Tibial nerve (tissue), 4 donors: ENCODE measurements around the gene TOMM34.

Experiments used
- CTCF ChIP-seq, 5 experiments: fragments of 200-600 bp in 3 of 5; fragments of 450-650 bp in 2 of 5; sonication (generic) in 3 of 5; IDR thresholded peaks; one replicate each; pipeline ENCODE4 v1.5.1; 2016 to 2019; ENCODE audit warnings: antibody characterized with exemption in 5 of 5, mild to moderate bottlenecking in 3 of 5, moderate library complexity in 2 of 5
- EP300 ChIP-seq, 2 donors: sonication (generic); formaldehyde crosslinking; IDR thresholded peaks; one replicate each; pipeline ENCODE4 v1.6.1; 2017; ENCODE audit warnings: antibody characterized with exemption in 2 of 2, mild to moderate bottlenecking in 1 of 2
- POLR2A ChIP-seq, 2 donors: fragments of 450-650 bp; IDR thresholded peaks; one replicate each; pipeline ENCODE4 v1.6.1; 2017; ENCODE audit warnings: antibody characterized with exemption in 2 of 2, mild to moderate bottlenecking in 2 of 2, moderate library complexity in 2 of 2

GRCh38 chr20:44973053-44973452, 12.9 kb upstream of the TOMM34 start:
- TF ChIP-seq POLR2A (IDR thresholded peaks at IDR 0.05) (no peak), CTCF (IDR thresholded peaks at IDR 0.05) (no peak), EP300 (IDR thresholded peaks at IDR 0.05) (no peak)
